AG04449 (cell line): ENCODE results near the gene IRAK4.
A peak's percentile ranks its signal among the peaks of the same experiment; 100 is the strongest.

Experiments
- CTCF ChIA-PET: fragments of 350-600 bp; formaldehyde crosslinking; extraction: SDS; loops from one replicate; lab custom pipeline; 2021; ENCODE audit warnings: antibody characterized with exemption; lab: Yijun Ruan, JAX
- POLR2A ChIA-PET: fragments of 400-600, 350-600 bp; formaldehyde crosslinking; extraction: SDS; loops from one replicate; lab custom pipeline; 2020; ENCODE audit warnings: antibody characterized with exemption, inconsistent platforms; lab: Yijun Ruan, JAX
- DNase-seq: peaks from one replicate; pipeline ENCODE4 v3.0.0-alpha.2; 2010; ENCODE audit warnings: low read depth, low spot score
- H3K4me3 ChIP-seq: 2 replicates; pipeline ENCODE4 v1.5.1; 2011; ENCODE audit warnings: low read depth, mild to moderate bottlenecking, control low read depth, low read length
- TF ChIP-seq, protein P1 (sequence below): IDR thresholded peaks from one replicate; pipeline ENCODE4 v1.5.1; 2011; ENCODE audit warnings: mild to moderate bottlenecking, moderate library complexity, low read length, control low read depth, inconsistent platforms; ENCODE audit not compliant: insufficient read depth; ENCODE audit errors: missing control alignments

Gene IRAK4

DNA sequence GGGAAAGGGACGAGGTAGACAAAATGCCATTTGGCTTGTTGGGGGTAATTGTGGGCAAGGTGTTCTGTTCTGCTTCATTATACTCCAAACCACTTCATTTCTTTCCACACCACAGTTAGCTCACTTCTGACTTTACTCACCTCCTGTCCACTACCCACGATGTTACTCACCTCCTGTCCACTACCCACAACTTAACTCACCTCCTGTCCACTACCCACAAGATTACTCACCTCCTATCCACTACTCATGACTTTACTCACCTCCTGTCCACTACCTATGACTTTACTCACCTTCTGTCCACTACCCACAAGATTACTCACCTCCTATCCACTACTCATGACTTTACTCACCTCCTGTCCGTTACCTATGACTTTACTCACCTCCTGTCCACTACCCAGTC lies 57.4 kb downstream of the IRAK4 start:
- TF ChIP-seq, protein P1, sequence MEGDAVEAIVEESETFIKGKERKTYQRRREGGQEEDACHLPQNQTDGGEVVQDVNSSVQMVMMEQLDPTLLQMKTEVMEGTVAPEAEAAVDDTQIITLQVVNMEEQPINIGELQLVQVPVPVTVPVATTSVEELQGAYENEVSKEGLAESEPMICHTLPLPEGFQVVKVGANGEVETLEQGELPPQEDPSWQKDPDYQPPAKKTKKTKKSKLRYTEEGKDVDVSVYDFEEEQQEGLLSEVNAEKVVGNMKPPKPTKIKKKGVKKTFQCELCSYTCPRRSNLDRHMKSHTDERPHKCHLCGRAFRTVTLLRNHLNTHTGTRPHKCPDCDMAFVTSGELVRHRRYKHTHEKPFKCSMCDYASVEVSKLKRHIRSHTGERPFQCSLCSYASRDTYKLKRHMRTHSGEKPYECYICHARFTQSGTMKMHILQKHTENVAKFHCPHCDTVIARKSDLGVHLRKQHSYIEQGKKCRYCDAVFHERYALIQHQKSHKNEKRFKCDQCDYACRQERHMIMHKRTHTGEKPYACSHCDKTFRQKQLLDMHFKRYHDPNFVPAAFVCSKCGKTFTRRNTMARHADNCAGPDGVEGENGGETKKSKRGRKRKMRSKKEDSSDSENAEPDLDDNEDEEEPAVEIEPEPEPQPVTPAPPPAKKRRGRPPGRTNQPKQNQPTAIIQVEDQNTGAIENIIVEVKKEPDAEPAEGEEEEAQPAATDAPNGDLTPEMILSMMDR = no peak
- no peak for DNase-seq
- POLR2A ChIA-PET = no interaction called here
- CTCF ChIA-PET = interaction anchor here (2.2 to 3.9 kb wide), 2 partner anchors 9 to 19 kb away, joined by 4 to 18 read pairs; partner anchors contain the start of gene TWF1
- H3K4me3 ChIP-seq = no peak overlapping the region

DNA sequence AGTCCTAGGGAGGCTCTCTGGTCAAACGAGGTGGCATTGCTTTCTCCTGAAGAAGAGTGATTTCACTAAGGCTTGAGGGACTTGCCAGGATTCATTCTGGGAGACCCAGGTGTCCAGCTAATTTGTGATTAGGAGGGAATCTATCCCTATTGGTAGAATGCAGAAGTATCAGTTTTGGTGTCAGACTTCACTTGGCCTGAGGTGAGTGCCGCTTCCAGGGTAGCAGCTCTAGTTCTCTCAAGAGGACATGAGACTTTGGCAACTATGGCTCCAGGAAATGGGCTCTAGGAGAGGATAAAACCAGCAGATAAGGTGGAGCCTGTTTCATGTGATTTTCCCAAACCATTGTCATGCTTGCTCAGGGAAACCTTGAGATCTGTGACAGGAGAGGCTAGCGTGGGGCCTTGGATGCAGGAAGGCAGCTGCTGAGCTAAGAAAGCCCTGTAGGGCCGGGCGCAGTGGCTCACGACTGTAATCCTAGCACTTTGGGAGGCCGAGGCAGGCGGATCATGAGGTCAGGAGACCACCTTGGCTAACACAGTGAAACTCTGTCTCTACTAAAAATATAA lies 65.5 kb downstream of the IRAK4 start:
- POLR2A ChIA-PET = interaction anchor here (0.9 to 1.0 kb wide), 2 partner anchors 18 to 19 kb away, joined by 3 read pairs; partner anchors contain the start of gene TWF1
- TF ChIP-seq, protein P1 = no peak
- CTCF ChIA-PET = interaction anchor here (0.6 to 1.5 kb wide), 2 partner anchors 10 to 1391 kb away, joined by 3 to 5 read pairs; no protein-coding TSS in a partner anchor
- H3K4me3 ChIP-seq = no peak overlapping the region
- no peak for DNase-seq

DNA sequence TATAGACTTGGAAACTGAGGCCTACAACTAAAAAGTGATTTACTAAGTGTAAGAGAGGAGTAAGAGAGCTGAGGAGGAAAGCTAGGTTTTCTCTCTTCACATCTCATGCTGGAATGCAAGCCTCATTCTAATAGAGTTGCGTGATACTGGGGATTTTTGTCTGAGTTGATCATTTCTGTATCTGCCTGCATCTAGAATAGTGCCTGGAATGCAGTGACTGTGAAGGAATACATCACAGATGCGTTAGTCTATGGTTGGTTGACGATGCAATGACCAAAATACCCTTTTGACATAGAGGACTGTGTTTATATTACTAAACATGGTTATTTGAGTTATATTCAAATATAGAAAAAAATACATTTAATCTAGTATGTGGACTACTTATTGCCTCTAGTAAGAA lies 67.9 kb downstream of the IRAK4 start:
- TF ChIP-seq, protein P1 = no peak
- peak; percentile 44 for DNase-seq
- POLR2A ChIA-PET = no interaction called here
- no peak overlapping the region for H3K4me3 ChIP-seq
- CTCF ChIA-PET = interaction anchor here (1.0 kb wide), 1 partner anchor 21 kb away, joined by 3 read pairs; the partner anchor contains the start of gene TWF1

DNA sequence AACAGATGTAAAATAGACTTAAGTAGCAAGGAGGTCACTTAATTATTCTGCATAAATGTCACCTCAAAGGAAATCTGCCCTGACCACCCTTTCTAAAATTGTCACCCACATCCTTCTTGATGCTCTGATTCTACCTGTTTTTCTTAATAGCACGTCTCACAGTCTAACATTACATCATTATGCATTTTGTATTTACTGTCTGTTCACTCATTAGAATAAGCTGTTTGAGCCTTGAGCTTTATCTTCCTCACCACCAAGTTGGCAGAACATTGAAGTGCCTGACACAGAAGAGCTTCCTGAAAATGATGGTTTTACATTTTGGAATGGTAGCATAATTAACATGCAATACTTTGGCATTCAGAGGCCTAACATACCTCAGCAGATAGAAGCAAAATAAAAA lies 68.3 kb downstream of the IRAK4 start:
- ChIA-PET CTCF (interaction anchor here (1.0 kb wide), 1 partner anchor 22 kb away, joined by 3 read pairs; the partner anchor contains the start of gene TWF1), POLR2A (no interaction called here)
- no peak for DNase-seq
- TF ChIP-seq, protein P1 = no peak
- no peak overlapping the region for H3K4me3 ChIP-seq

DNA sequence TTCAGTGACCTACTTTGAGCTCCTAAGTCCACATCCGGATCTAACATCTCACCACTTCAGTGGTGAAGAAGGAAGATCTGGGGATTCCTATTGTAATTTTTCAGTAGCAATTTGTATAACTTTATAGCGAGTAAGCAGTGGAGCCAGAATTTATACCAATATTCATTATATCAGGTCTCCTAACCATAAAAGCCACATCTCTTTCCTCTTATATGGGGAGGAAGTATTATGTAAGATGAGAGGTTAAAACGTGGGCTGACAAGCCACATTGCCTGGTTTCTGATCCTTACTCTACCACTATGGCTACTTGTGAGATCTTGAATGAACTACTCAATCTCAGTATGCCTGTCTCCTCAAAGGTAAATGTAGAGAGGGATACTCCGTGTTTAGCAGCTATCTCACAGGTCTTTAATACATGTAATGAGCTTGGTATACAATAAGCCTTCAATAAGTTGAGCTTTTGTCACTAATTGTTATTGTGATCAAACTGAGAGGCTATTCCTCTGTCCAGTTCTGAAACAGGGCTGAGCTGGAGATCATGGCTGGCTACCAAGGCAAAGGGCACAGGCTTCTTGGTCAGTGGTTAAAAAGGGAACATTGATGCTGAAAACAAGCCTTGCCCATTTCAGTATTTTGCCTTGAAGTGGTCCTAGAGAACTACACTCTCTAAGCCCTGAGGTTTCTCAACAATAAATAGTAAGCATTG lies 73.9 kb downstream of the IRAK4 start:
- CTCF ChIA-PET = no interaction called here
- no peak for DNase-seq
- H3K4me3 ChIP-seq = no peak overlapping the region
- POLR2A ChIA-PET = no interaction called here
- TF ChIP-seq, protein P1 = no peak

DNA sequence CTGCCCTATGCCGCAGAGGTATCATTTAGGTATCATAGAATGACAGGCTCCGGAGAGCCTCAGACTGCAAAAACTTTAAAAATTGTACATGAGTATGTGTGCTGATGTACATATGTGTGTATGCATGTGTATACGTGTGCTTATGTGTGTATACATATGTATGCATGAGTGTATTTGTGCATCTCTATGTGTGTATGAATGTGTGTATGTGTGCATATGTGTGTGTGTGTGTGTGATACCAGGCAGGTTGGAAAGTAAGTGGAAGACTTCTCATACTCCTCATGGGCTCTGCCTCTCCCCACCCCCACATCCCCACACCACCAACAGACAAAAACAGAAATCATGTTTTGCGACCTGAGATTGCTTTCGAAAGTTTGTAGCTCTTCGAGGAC lies 76.5 kb downstream of the IRAK4 start:
- POLR2A ChIA-PET = interaction anchor here (1.4 kb wide), 1 partner anchor 29 kb away, joined by 17 read pairs; the partner anchor contains the start of gene TWF1
- CTCF ChIA-PET = interaction anchor here (1.2 to 1.5 kb wide), 2 partner anchors 18 to 47 kb away, joined by 3 to 4 read pairs; no protein-coding TSS in a partner anchor
- TF ChIP-seq, protein P1 = no peak
- no peak for DNase-seq
- H3K4me3 ChIP-seq = peak overlapping the region; percentile 72
